Heart right ventricle (tissue), 16 donors: ENCODE results near the gene ASPRV1. TPM values are rescaled to one million over a fixed set of nuclear protein-coding genes. Genes with fewer than 3 reads are reported as not detected.

Experiments used
- ATAC-seq, 8 donors: fragments of 200-7000 bp; cut with Tn5 transposase; one replicate each; pipeline ENCODE4 v1.9.1; 2020; ENCODE audit warnings: mild to moderate bottlenecking in 8 of 8, moderate library complexity in 8 of 8, moderate number of reproducible peaks in 1 of 8
- DNase-seq, 2 donors: peaks; one replicate each; pipeline ENCODE4 v3.0.0-alpha.2; 2020
- H3K27ac ChIP-seq, 10 donors: fragments of 200-600 bp; sonication (generic) in 2 of 10; one replicate each; pipeline versions ENCODE4 v1.5.0 to v1.8.0; 2020 to 2022; ENCODE audit warnings: mild to moderate bottlenecking in 3 of 10
- H3K27me3 ChIP-seq, 7 donors: fragments of 200-600 bp; one replicate each; pipeline ENCODE4 v1.8.0; 2021 to 2022; ENCODE audit warnings: mild to moderate bottlenecking in 2 of 7
- H3K36me3 ChIP-seq, 9 donors: fragments of 200-600 bp; sonication (generic) in 1 of 9; one replicate each; pipeline versions ENCODE4 v1.5.0 to v1.8.0; 2020 to 2022; ENCODE audit warnings: mild to moderate bottlenecking in 2 of 9
- H3K4me1 ChIP-seq, 9 donors: fragments of 200-600 bp; sonication (generic) in 1 of 9; one replicate each; pipeline versions ENCODE4 v1.5.0 to v1.8.0; 2020 to 2022; ENCODE audit warnings: mild to moderate bottlenecking in 4 of 9
- H3K4me3 ChIP-seq, 10 donors: fragments of 200-600 bp; sonication (generic) in 2 of 10; one replicate each; pipeline versions ENCODE4 v1.5.0 to v1.8.0; 2020 to 2022; ENCODE audit warnings: mild to moderate bottlenecking in 7 of 10, moderate library complexity in 2 of 10
- H3K9me3 ChIP-seq, 11 donors: fragments of 200-600 bp in 10 of 11; sonication (generic) in 2 of 11; one replicate each; pipeline versions ENCODE4 v1.5.0 to v1.8.0; 2013 to 2022; ENCODE audit warnings: mild to moderate bottlenecking in 2 of 11, control low read depth in 1 of 11, moderate library complexity in 1 of 11
- WGBS, 2 donors: extraction: QIAGEN DNeasy Blood & Tissue Kit; methylation state at CpG; one replicate each; pipeline ENCODE4 v1.1.7; 2013; ENCODE audit warnings: inconsistent platforms in 1 of 2; 5-methylcytosine and 5-hydroxymethylcytosine counted together
- intact Hi-C, 10 donors: fragments of 100-400 bp; cut with DNase I; formaldehyde crosslinking; loops; one replicate each; pipeline versions ENCODE4 v1.11.1 to v1.14.2; 2022
- polyA plus RNA-seq, 2 donors: library from polyadenylated mRNA; stranded (reverse); fragments of 200-250 nt; gene quantifications; one replicate each; pipeline ENCODE4 v1.2.3, GENCODE V29; 2013
- total RNA-seq, 10 donors: library from RNA; stranded (reverse); fragmentation: NEBNext Ultra II Directional in 3 of 10; extraction: Animal tissue kit (Norgen Biotek cat#: 25700) in 3 of 10; gene quantifications; one replicate each; pipeline versions ENCODE4 v1.2.1 to v1.2.4, GENCODE V29; 2021 to 2023
- TF ChIP-seq, protein P1 (sequence below), 9 donors: fragments of 200-600 bp; sonication (generic) in 2 of 9; IDR thresholded peaks; one replicate each; pipeline versions ENCODE4 v1.5.0 to v1.8.0; 2021 to 2022; ENCODE audit warnings: antibody characterized with exemption in 9 of 9, mild to moderate bottlenecking in 5 of 9, moderate library complexity in 1 of 9
- donor health status: Arrhythmogenic right ventricular cardiomyopathy.
- donor health status: ischemic (EF 13 %, LVEDD 7.1; RV severe dilation, severe dysfunction).
- donor health status: healthy with polysubstance abuse.
- donor health status: DM: no; HTN: yes; CAD: no.
- donor health status: DM: no; HTN: no; CAD: no.
- donor health status: ischemic (EF 25% LVEDD 6.9; RV normal size, moderate dysfunction).
- donor health status: ischemic (EF 25% LVEDD 5.7; RV mildly dilated, moderate dysfunction).
- donor health status: healthy.
- donor health status: DM: yes; HTN: yes; CAD: no.
- donor health status: Ischemic cardiomyopathy.
- donor health status: ischemic (EF 35%, LVEDD 5.7; RV mildly dilated, moderate dysfunction).
- donor health status: nonischemic (EF 11% LVEDD 7.7; RV severe dilation, severe dysfunction).
- donor health status: DM: yes; HTN: yes; CAD: no.
- donor health status: PGD.
- donor health status: ischemic (EF 29% LVEDD 5.4; RV normal size, mild dysfunction).
- donor health status: nonischemic (EF 23%, LVEDD 6.1; RV moderate dilation, normal function).

Gene ASPRV1
- total and polyA plus RNA-seq, 12 donors: 0.36 to 1.5 (median 0.94) TPM

DNA sequence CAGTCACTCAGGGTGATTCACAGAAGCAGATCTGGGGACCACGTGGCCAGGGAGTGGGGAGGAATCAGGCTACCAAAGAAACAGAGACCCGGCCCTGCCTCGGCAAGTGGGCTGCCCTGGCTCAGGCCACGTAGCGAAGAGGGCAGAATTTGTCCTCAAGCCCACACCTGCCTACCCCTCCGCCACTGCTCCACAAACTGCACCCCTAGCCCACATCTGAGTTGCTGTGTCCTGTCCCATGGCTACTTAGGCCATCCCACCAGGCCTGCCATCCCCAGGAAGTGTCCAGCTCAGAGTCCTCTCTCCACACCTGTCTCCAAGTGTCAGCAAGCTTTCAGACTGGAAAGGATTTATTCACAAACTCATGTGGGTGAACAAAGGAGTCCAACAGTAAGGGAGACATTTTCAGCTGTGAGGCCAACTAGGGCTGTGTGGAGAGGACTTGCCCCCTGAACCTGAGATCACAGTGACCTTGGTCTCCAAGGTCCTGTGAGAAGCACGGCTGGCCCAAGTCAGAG lies 31.7 kb upstream of the ASPRV1 start:
- Histone ChIP-seq H3K4me3 (no peak overlapping the region), H3K27me3 (no peaks in the 10 kb centered on the region), H3K27ac (no peak overlapping the region), H3K9me3 (no peaks in the 10 kb centered on the region), H3K4me1 (peaks cover 0 to 10% (median 0%) of the 10 kb centered on the region in 9 donors), H3K36me3 (peaks cover 0 to 40% (median 4%) of the 10 kb centered on the region in 9 donors)
- DNase-seq (no peak), ATAC-seq (no peak)
- TF ChIP-seq, protein P1, sequence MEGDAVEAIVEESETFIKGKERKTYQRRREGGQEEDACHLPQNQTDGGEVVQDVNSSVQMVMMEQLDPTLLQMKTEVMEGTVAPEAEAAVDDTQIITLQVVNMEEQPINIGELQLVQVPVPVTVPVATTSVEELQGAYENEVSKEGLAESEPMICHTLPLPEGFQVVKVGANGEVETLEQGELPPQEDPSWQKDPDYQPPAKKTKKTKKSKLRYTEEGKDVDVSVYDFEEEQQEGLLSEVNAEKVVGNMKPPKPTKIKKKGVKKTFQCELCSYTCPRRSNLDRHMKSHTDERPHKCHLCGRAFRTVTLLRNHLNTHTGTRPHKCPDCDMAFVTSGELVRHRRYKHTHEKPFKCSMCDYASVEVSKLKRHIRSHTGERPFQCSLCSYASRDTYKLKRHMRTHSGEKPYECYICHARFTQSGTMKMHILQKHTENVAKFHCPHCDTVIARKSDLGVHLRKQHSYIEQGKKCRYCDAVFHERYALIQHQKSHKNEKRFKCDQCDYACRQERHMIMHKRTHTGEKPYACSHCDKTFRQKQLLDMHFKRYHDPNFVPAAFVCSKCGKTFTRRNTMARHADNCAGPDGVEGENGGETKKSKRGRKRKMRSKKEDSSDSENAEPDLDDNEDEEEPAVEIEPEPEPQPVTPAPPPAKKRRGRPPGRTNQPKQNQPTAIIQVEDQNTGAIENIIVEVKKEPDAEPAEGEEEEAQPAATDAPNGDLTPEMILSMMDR (IDR thresholded peaks at IDR 0.05): no peak
- 93 to 94% methylated on average over 7 of the region's 7 CpGs for WGBS, 2 donors
- intact Hi-C loops: no loop called here

DNA sequence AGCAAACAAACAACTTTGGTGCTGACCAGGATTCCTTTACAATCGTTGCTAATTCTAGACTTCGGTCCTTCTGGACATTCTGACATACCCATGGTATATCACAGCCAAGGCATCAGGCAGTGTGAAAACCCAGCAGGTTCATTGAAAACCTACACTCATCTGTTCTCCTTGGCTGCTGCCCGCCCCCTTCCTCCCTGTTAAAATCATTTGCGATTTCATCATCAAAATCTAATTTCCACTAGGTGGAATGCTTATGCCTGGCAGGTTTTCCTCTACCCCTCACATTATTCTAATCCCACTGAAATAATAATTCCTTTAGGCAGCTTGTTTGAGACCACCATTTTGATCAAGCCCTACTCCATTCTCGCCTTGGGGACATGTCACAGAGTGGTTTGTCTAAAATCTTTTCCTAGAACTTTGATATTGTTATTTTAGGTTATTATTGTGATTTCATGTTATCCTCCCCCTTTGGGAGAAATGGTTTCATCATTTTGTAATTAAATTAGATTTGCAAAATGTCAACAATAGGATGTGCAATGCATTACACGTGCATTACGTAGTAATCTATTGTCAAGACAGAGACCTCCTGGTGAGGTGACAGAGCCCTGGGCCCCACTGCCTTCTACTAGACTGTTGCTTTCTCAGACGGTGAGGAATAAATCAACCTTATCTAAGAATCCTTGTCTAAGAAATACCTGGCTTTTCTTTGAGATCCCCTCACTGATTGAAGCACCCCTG lies 31.0 kb upstream of the ASPRV1 start:
- peaks cover 0 to 40% (median 4%) of the 10 kb centered on the region in 9 donors for H3K36me3 ChIP-seq
- intact Hi-C loops: no loop called here
- H3K27me3 ChIP-seq: no peaks in the 10 kb centered on the region
- TF ChIP-seq, protein P1 (IDR thresholded peaks at IDR 0.05): no peak
- H3K9me3 ChIP-seq: no peaks in the 10 kb centered on the region
- H3K4me1 ChIP-seq: peaks cover 0 to 10% (median 0%) of the 10 kb centered on the region in 9 donors
- no peak for DNase-seq
- no peak overlapping the region for H3K27ac ChIP-seq
- ATAC-seq: no peak
- no peak overlapping the region for H3K4me3 ChIP-seq
- WGBS, 2 donors: 91 to 92% methylated on average over 8 of the region's 8 CpGs

DNA sequence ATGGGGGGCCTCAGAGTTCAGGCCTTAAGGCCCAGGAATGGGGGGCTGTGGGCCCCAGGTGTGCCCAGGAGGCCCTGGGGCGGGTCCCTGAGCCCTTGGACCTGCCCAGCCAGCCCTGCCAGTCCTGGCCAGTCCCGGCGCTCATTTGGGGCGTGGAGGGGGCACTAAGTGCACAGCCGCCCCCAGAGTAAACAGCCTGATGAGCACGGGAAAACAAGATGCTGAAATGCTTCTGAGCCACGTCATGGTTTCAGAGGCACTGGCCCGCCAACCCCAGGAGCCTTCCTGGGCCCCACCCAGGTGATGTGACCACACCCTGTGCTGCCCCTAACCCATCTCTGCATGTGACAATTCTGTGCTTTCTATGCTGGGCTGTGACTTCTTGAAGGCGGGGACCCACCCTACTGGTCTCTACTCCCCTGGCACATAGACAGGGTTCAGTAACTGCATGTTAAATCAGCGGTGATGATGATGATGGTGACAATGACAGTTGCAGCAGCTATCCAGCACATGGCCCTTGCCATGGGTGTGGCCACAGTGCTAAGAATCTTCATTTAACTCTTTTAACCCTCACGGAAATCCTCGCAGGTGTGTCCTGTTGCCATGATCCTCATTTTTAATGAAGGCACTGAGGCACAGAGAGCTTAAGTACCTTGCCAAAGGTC lies 28.1 kb upstream of the ASPRV1 start:
- H3K27ac ChIP-seq: no peak overlapping the region
- peaks cover 0 to 25% (median 0%) of the 10 kb centered on the region in 9 donors for H3K36me3 ChIP-seq

DNA sequence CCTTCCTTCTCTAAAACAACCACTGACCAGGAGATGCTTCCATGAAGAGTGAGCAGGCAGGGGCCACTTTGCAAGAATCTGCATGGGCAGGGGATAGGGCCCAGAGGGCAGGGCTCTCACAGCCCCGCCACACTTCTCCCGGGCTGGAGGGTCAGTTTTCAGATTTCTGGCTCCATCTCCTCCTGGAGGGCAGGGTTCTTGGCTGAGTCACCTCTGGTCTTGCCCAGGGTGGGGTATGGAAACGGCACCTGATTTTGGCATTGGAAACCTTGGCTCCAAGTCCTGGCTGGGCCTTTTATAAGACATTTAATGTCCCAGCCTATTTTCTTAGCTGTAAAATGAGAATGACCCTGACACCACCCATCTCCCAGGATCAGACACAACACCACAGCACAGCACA lies 27.6 kb upstream of the ASPRV1 start:
- Histone ChIP-seq H3K4me1 (peaks cover 0 to 25% (median 0%) of the 10 kb centered on the region in 9 donors), H3K9me3 (no peaks in the 10 kb centered on the region), H3K4me3 (no peak overlapping the region), H3K27ac (no peak overlapping the region), H3K27me3 (no peaks in the 10 kb centered on the region), H3K36me3 (peaks cover 0 to 19% (median 0%) of the 10 kb centered on the region in 9 donors)
- intact Hi-C loops: no loop called here
- TF ChIP-seq, protein P1 (IDR thresholded peaks at IDR 0.05): no peak
- DNase-seq: no peak
- ATAC-seq: no peak
- 74 to 79% methylated on average over 3 of the region's 3 CpGs for WGBS, 2 donors

More for the DNA sequence above, 28.1 kb upstream of the ASPRV1 start:
- no peaks in the 10 kb centered on the region for H3K27me3 ChIP-seq
- TF ChIP-seq, protein P1 (IDR thresholded peaks at IDR 0.05): no peak
- peaks cover 0 to 25% (median 0%) of the 10 kb centered on the region in 9 donors for H3K4me1 ChIP-seq
- H3K9me3 ChIP-seq: no peaks in the 10 kb centered on the region
- ATAC-seq (no peak), DNase-seq (no peak)
- intact Hi-C loops: no loop called here
- 92 to 95% methylated on average over 12 of the region's 12 CpGs for WGBS, 2 donors
- no peak overlapping the region for H3K4me3 ChIP-seq
